HG02798 (cell line): ENCODE results near the gene ACADL.
A peak's percentile ranks its signal among the peaks of the same experiment; 100 is the strongest.

Source experiments
- ATAC-seq: cut with Tn5 transposase; IDR thresholded peaks from one replicate; pipeline ENCODE4 v1.9.1; 2021; ENCODE audit warnings: mild to moderate bottlenecking; ENCODE audit not compliant: unreplicated experiment, poor library complexity

Gene ACADL

GRCh38 chr2:210224941-210225672 lies at the start of gene ACADL:
Gene ACADL (minus strand): TSS chr2:210225447. CDS start chr2:210225263, 184 bp downstream.
- ATAC-seq, result no peak

- no peak for ATAC-seq
Observed at GRCh38 chr2:210271300-210271699, 46.1 kb upstream of the ACADL start.

- ATAC-seq, result no peak
Observed at GRCh38 chr2:210269148-210269547, 43.9 kb upstream of the ACADL start.

- ATAC-seq, result no peak
Observed at GRCh38 chr2:210268281-210268680, 43.0 kb upstream of the ACADL start.

- ATAC-seq, result peak; percentile 50
Observed at GRCh38 chr2:210267698-210268097, 42.5 kb upstream of the ACADL start.

- ATAC-seq, result no peak
Observed at GRCh38 chr2:210264282-210264681, 39.0 kb upstream of the ACADL start.

- ATAC-seq, result no peak
Observed at GRCh38 chr2:210263841-210264240, 38.6 kb upstream of the ACADL start.

- ATAC-seq, result no peak
Observed at GRCh38 chr2:210262036-210262435, 36.8 kb upstream of the ACADL start.

GRCh38 chr2:210259687-210260086 lies 34.4 kb upstream of the ACADL start:
- peak; percentile 45 for ATAC-seq

- no peak for ATAC-seq
Observed at GRCh38 chr2:210252699-210253606, 27.7 kb upstream of the ACADL start.

- no peak for ATAC-seq
Observed at GRCh38 chr2:210250622-210251021, 25.4 kb upstream of the ACADL start.

GRCh38 chr2:210233487-210233886 lies 8.2 kb upstream of the ACADL start:
- ATAC-seq, result no peak

GRCh38 chr2:210230984-210231383 lies 5.7 kb upstream of the ACADL start:
- no peak for ATAC-seq

- no peak for ATAC-seq
Observed at GRCh38 chr2:210230518-210230917, 5.3 kb upstream of the ACADL start.

- ATAC-seq, result no peak
Observed at GRCh38 chr2:210228586-210228985, 3.3 kb upstream of the ACADL start.

GRCh38 chr2:210227290-210228088 lies 2.2 kb upstream of the ACADL start:
- ATAC-seq, result no peak

GRCh38 chr2:210226223-210226622 lies 976 bp upstream of the ACADL start:
- ATAC-seq, result no peak

- no peak for ATAC-seq
Observed at GRCh38 chr2:210224591-210224940, 681 bp downstream of the ACADL start.

GRCh38 chr2:210215120-210215519 lies 10.1 kb downstream of the ACADL start:
- no peak for ATAC-seq

- no peak for ATAC-seq
Observed at GRCh38 chr2:210210185-210210584, 15.1 kb downstream of the ACADL start.

- no peak for ATAC-seq
Observed at GRCh38 chr2:210207929-210208328, 17.3 kb downstream of the ACADL start.
